ENCODE results near the gene ZNF830.
"Not testable (repeated sequence)": the region's sequence is repeated elsewhere in the genome, so short reads cannot be mapped to it uniquely, and the experiment has no call there.

ZNF830 gene

GRCh38 chr17:34961093-34961911 lies at the start of gene ZNF830, which contains the start of gene CCT6B:
Gene ZNF830, plus strand, starts transcription at chr17:34961540. Its CDS starts 27 bp downstream, at chr17:34961567.
Gene CCT6B, minus strand, starts transcription at chr17:34961460. Its CDS starts 67 bp downstream, at chr17:34961393.
- ATAC-seq (ENCODE audit: low read depth) (peak; percentile 93), DNase-seq (ENCODE audit: low spot score in 2 of 2) (peak; percentile 82 to 84)
- peaks cover 16% of the 10 kb centered on the region for H3K36me3 Mint-ChIP-seq
- H3K4me1 Mint-ChIP-seq: peaks cover 16% of the 10 kb centered on the region
- peak within 1 kb of the TSS; percentile 97 for H3K4me3 Mint-ChIP-seq
- peaks cover 9% of the 10 kb centered on the region for H3K9me3 Mint-ChIP-seq
- H3K27me3 Mint-ChIP-seq: no peaks in the 10 kb centered on the region
- H3K27ac Mint-ChIP-seq: peak within 1 kb of the TSS; percentile 98

GRCh38 chr17:34913001-34913400 lies 48.3 kb upstream of the ZNF830 start:
- Mint-ChIP-seq H3K27me3 (no peaks in the 10 kb centered on the region), H3K9me3 (no peaks in the 10 kb centered on the region), H3K4me1 (peaks cover 3% of the 10 kb centered on the region), H3K4me3 (no peak overlapping the region), H3K27ac (no peak overlapping the region), H3K36me3 (no peaks in the 10 kb centered on the region)
- ATAC-seq (ENCODE audit: low read depth) (no peak), DNase-seq (ENCODE audit: low spot score in 2 of 2) (no peak)

GRCh38 chr17:34916120-34916519 lies 45.2 kb upstream of the ZNF830 start:
- H3K4me3 Mint-ChIP-seq: no peak overlapping the region
- peaks cover 3% of the 10 kb centered on the region for H3K4me1 Mint-ChIP-seq
- DNase-seq (ENCODE audit: low spot score in 2 of 2) (no peak), ATAC-seq (ENCODE audit: low read depth) (no peak)
- peaks cover 2% of the 10 kb centered on the region for H3K36me3 Mint-ChIP-seq
- H3K27ac Mint-ChIP-seq: no peak overlapping the region
- H3K9me3 Mint-ChIP-seq: no peaks in the 10 kb centered on the region
- H3K27me3 Mint-ChIP-seq: peaks cover 2% of the 10 kb centered on the region

GRCh38 chr17:34917381-34917780 lies 44.0 kb upstream of the ZNF830 start:
- DNase-seq (ENCODE audit: low spot score in 2 of 2) (no peak), ATAC-seq (ENCODE audit: low read depth) (no peak)
- Mint-ChIP-seq H3K4me1 (peaks cover 3% of the 10 kb centered on the region), H3K27ac (no peak overlapping the region), H3K27me3 (peaks cover 2% of the 10 kb centered on the region), H3K4me3 (no peak overlapping the region), H3K36me3 (peaks cover 2% of the 10 kb centered on the region), H3K9me3 (no peaks in the 10 kb centered on the region)

GRCh38 chr17:34920676-34921075 lies 40.7 kb upstream of the ZNF830 start:
- H3K4me1 Mint-ChIP-seq: no peaks in the 10 kb centered on the region
- ATAC-seq (ENCODE audit: low read depth) (no peak), DNase-seq (ENCODE audit: low spot score in 2 of 2) (no peak)
- H3K4me3 Mint-ChIP-seq: no peak overlapping the region
- peaks cover 2% of the 10 kb centered on the region for H3K27me3 Mint-ChIP-seq
- peaks cover 2% of the 10 kb centered on the region for H3K36me3 Mint-ChIP-seq
- H3K27ac Mint-ChIP-seq: no peak overlapping the region
- no peaks in the 10 kb centered on the region for H3K9me3 Mint-ChIP-seq

- no peaks in the 10 kb centered on the region for H3K4me1 Mint-ChIP-seq
- H3K4me3 Mint-ChIP-seq: no peak overlapping the region
- ATAC-seq (ENCODE audit: low read depth) (no peak), DNase-seq (ENCODE audit: low spot score in 2 of 2) (no peak)
- no peaks in the 10 kb centered on the region for H3K27me3 Mint-ChIP-seq
- H3K27ac Mint-ChIP-seq: no peak overlapping the region
- H3K36me3 Mint-ChIP-seq: peaks cover 4% of the 10 kb centered on the region
- no peaks in the 10 kb centered on the region for H3K9me3 Mint-ChIP-seq
Observed at GRCh38 chr17:34926661-34927060, 34.7 kb upstream of the ZNF830 start.

- ATAC-seq (ENCODE audit: low read depth) (no peak), DNase-seq (ENCODE audit: low spot score in 2 of 2) (no peak)
- H3K36me3 Mint-ChIP-seq: peaks cover 4% of the 10 kb centered on the region
- H3K27ac Mint-ChIP-seq: no peak overlapping the region
- no peak overlapping the region for H3K4me3 Mint-ChIP-seq
- H3K4me1 Mint-ChIP-seq: no peaks in the 10 kb centered on the region
- no peaks in the 10 kb centered on the region for H3K9me3 Mint-ChIP-seq
- H3K27me3 Mint-ChIP-seq: no peaks in the 10 kb centered on the region
Observed at GRCh38 chr17:34930283-34930682, 31.1 kb upstream of the ZNF830 start.

- DNase-seq (ENCODE audit: low spot score in 2 of 2); H3K36me3 Mint-ChIP-seq; H3K9me3 Mint-ChIP-seq; H3K27ac Mint-ChIP-seq; H3K27me3 Mint-ChIP-seq; H3K4me1 Mint-ChIP-seq; ATAC-seq (ENCODE audit: low read depth); H3K4me3 Mint-ChIP-seq: not testable (repeated sequence)
Observed at GRCh38 chr17:34950780-34951179, 10.6 kb upstream of the ZNF830 start.

- ATAC-seq (ENCODE audit: low read depth): no peak
- H3K36me3 Mint-ChIP-seq: peaks cover 11% of the 10 kb centered on the region
Observed at GRCh38 chr17:34958438-34958837, 2.9 kb upstream of the ZNF830 start.

GRCh38 chr17:34974179-34974578 lies 12.8 kb downstream of the ZNF830 start:
- Mint-ChIP-seq H3K4me1 (no peaks in the 10 kb centered on the region), H3K4me3 (no peak overlapping the region), H3K27me3 (no peaks in the 10 kb centered on the region), H3K27ac (no peak overlapping the region), H3K36me3 (peaks cover 4% of the 10 kb centered on the region), H3K9me3 (no peaks in the 10 kb centered on the region)
- ATAC-seq (ENCODE audit: low read depth) (no peak), DNase-seq (ENCODE audit: low spot score in 2 of 2) (no peak)

More at GRCh38 chr17:34958438-34958837, 2.9 kb upstream of the ZNF830 start:
- Mint-ChIP-seq H3K27me3 (no peaks in the 10 kb centered on the region), H3K27ac (no peak overlapping the region), H3K4me1 (peaks cover 16% of the 10 kb centered on the region), H3K9me3 (peaks cover 9% of the 10 kb centered on the region), H3K4me3 (no peak overlapping the region)
- no peak for DNase-seq (ENCODE audit: low spot score in 2 of 2)

- Mint-ChIP-seq H3K36me3 (no peaks in the 10 kb centered on the region), H3K27ac (no peak overlapping the region), H3K4me1 (peaks cover 4% of the 10 kb centered on the region), H3K27me3 (no peaks in the 10 kb centered on the region), H3K9me3 (no peaks in the 10 kb centered on the region), H3K4me3 (no peak overlapping the region)
- ATAC-seq (ENCODE audit: low read depth): no peak
- no peak for DNase-seq (ENCODE audit: low spot score in 2 of 2)
Observed at GRCh38 chr17:34974794-34975785, 13.8 kb downstream of the ZNF830 start.

GRCh38 chr17:34979153-34979552 lies 17.8 kb downstream of the ZNF830 start:
- no peak for ATAC-seq (ENCODE audit: low read depth)
- Mint-ChIP-seq H3K27ac (no peak overlapping the region), H3K36me3 (peaks cover 1% of the 10 kb centered on the region), H3K27me3 (no peaks in the 10 kb centered on the region), H3K9me3 (no peaks in the 10 kb centered on the region), H3K4me3 (no peak overlapping the region), H3K4me1 (peaks cover 19% of the 10 kb centered on the region)
- no peak for DNase-seq (ENCODE audit: low spot score in 2 of 2)

GRCh38 chr17:34979650-34980352 lies 18.5 kb downstream of the ZNF830 start:
- Mint-ChIP-seq H3K4me3 (peak overlapping the region; percentile 90), H3K27ac (peak overlapping the region; percentile 94), H3K9me3 (no peaks in the 10 kb centered on the region), H3K36me3 (peaks cover 1% of the 10 kb centered on the region), H3K27me3 (no peaks in the 10 kb centered on the region), H3K4me1 (peaks cover 19% of the 10 kb centered on the region)
- DNase-seq (ENCODE audit: low spot score in 2 of 2): no peak
- no peak for ATAC-seq (ENCODE audit: low read depth)

Data from memory B cell (primary cell).